ENCODE data around the gene RNPEPL1. TPM values are rescaled to one million over a fixed set of nuclear protein-coding genes. Genes with fewer than 3 reads are reported as not detected.
A peak's percentile ranks its signal among the peaks of the same experiment; 100 is the strongest.

RNPEPL1 gene
- total RNA-seq, 3 donors from 2014 or later (not counting 1 experiment from before 2014, with no cell fraction given) = 145 to 167 (median 164) TPM

GRCh38 chr2:240604939-240605716 is 36.8 kb downstream of the RNPEPL1 start:
- intact Hi-C loops (cut with micrococcal nuclease) = no loop called here
- H3K27ac Mint-ChIP-seq = peak overlapping the region in 1 of 2 donors; percentile 42
- no peaks in the 10 kb centered on the region for H3K36me3 ChIP-seq (ENCODE audit: control insufficient read depth, insufficient read depth, low read length)
- TF ChIP-seq, protein P1, sequence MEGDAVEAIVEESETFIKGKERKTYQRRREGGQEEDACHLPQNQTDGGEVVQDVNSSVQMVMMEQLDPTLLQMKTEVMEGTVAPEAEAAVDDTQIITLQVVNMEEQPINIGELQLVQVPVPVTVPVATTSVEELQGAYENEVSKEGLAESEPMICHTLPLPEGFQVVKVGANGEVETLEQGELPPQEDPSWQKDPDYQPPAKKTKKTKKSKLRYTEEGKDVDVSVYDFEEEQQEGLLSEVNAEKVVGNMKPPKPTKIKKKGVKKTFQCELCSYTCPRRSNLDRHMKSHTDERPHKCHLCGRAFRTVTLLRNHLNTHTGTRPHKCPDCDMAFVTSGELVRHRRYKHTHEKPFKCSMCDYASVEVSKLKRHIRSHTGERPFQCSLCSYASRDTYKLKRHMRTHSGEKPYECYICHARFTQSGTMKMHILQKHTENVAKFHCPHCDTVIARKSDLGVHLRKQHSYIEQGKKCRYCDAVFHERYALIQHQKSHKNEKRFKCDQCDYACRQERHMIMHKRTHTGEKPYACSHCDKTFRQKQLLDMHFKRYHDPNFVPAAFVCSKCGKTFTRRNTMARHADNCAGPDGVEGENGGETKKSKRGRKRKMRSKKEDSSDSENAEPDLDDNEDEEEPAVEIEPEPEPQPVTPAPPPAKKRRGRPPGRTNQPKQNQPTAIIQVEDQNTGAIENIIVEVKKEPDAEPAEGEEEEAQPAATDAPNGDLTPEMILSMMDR (IDR thresholded peaks at IDR 0.05) = no peak
- H3K36me3 Mint-ChIP-seq = no peaks in the 10 kb centered on the region
- H3K4me1 ChIP-seq (ENCODE audit: control insufficient read depth, insufficient read depth, low read length) = peaks cover 9% of the 10 kb centered on the region
- no peaks in the 10 kb centered on the region for H3K9me3 Mint-ChIP-seq
- ATAC-seq (no peak), DNase-seq (no peak)
- WGBS (ENCODE audit: insufficient coverage) = 96% methylated on average over 19 of the region's 19 CpGs
- H3K9me3 ChIP-seq (ENCODE audit: control insufficient read depth, insufficient read depth, low read length) = no peaks in the 10 kb centered on the region
- H3K27me3 Mint-ChIP-seq (ENCODE audit: low read depth in 2 of 2) = no peaks in the 10 kb centered on the region
- H3K4me3 Mint-ChIP-seq = no peak overlapping the region
- no peak overlapping the region for H3K27ac ChIP-seq (ENCODE audit: low read length)
- H3K4me1 Mint-ChIP-seq = peaks cover 6 to 7% of the 10 kb centered on the region in 2 donors
- H3K4me3 ChIP-seq (ENCODE audit: low read length) = no peak overlapping the region
- no peaks in the 10 kb centered on the region for H3K27me3 ChIP-seq (ENCODE audit: control insufficient read depth, insufficient read depth, low read length)

GRCh38 chr2:240605867-240606743 is 37.8 kb downstream of the RNPEPL1 start:
- Mint-ChIP-seq H3K27me3 (ENCODE audit: low read depth in 2 of 2) (no peaks in the 10 kb centered on the region), H3K27ac (no peak overlapping the region), H3K4me3 (no peak overlapping the region), H3K36me3 (no peaks in the 10 kb centered on the region), H3K9me3 (no peaks in the 10 kb centered on the region), H3K4me1 (peaks cover 6 to 7% of the 10 kb centered on the region in 2 donors)
- no peak overlapping the region for H3K4me3 ChIP-seq (ENCODE audit: low read length)
- TF ChIP-seq, protein P1 (IDR thresholded peaks at IDR 0.05) = no peak
- H3K9me3 ChIP-seq (ENCODE audit: control insufficient read depth, insufficient read depth, low read length) = no peaks in the 10 kb centered on the region
- no peak for ATAC-seq
- intact Hi-C loops (cut with micrococcal nuclease) = no loop called here
- H3K27me3 ChIP-seq (ENCODE audit: control insufficient read depth, insufficient read depth, low read length) = no peaks in the 10 kb centered on the region
- no peak overlapping the region for H3K27ac ChIP-seq (ENCODE audit: low read length)
- peaks cover 9% of the 10 kb centered on the region for H3K4me1 ChIP-seq (ENCODE audit: control insufficient read depth, insufficient read depth, low read length)
- 93% methylated on average over 12 of the region's 12 CpGs for WGBS (ENCODE audit: insufficient coverage)
- no peak for DNase-seq
- no peaks in the 10 kb centered on the region for H3K36me3 ChIP-seq (ENCODE audit: control insufficient read depth, insufficient read depth, low read length)

GRCh38 chr2:240611601-240612210 is 43.4 kb downstream of the RNPEPL1 start:
- H3K4me1 ChIP-seq (ENCODE audit: control insufficient read depth, insufficient read depth, low read length) = peaks cover 21% of the 10 kb centered on the region
- H3K27ac ChIP-seq (ENCODE audit: low read length) = peak overlapping the region; percentile 16
- no peaks in the 10 kb centered on the region for H3K36me3 Mint-ChIP-seq
- H3K4me1 Mint-ChIP-seq = no peaks in the 10 kb centered on the region
- intact Hi-C loops (cut with micrococcal nuclease) = no loop called here
- peak; percentile 68 to 76 (median 72) for ATAC-seq
- TF ChIP-seq, protein P1 (IDR thresholded peaks at IDR 0.05) = no peak
- H3K27me3 Mint-ChIP-seq (ENCODE audit: low read depth in 2 of 2) = no peaks in the 10 kb centered on the region
- no peaks in the 10 kb centered on the region for H3K9me3 Mint-ChIP-seq
- no peak overlapping the region for H3K4me3 ChIP-seq (ENCODE audit: low read length)
- H3K27ac Mint-ChIP-seq = no peak overlapping the region
- no peak overlapping the region for H3K4me3 Mint-ChIP-seq
- no peaks in the 10 kb centered on the region for H3K36me3 ChIP-seq (ENCODE audit: control insufficient read depth, insufficient read depth, low read length)
- DNase-seq = peak in 1 of 2 donors; percentile 23
- no peaks in the 10 kb centered on the region for H3K27me3 ChIP-seq (ENCODE audit: control insufficient read depth, insufficient read depth, low read length)
- no peaks in the 10 kb centered on the region for H3K9me3 ChIP-seq (ENCODE audit: control insufficient read depth, insufficient read depth, low read length)
- 40% methylated on average over 9 of the region's 10 CpGs for WGBS (ENCODE audit: insufficient coverage)
